ENCODE measurements around the gene ZFYVE9. TPM values are rescaled to one million over a fixed set of nuclear protein-coding genes. Genes with fewer than 3 reads are reported as not detected.

ZFYVE9 gene
- total and polyA plus RNA-seq, 2 of the 4 experiments (the other 2 are of a cell fraction) = 8.3 to 28.7 TPM

DNA sequence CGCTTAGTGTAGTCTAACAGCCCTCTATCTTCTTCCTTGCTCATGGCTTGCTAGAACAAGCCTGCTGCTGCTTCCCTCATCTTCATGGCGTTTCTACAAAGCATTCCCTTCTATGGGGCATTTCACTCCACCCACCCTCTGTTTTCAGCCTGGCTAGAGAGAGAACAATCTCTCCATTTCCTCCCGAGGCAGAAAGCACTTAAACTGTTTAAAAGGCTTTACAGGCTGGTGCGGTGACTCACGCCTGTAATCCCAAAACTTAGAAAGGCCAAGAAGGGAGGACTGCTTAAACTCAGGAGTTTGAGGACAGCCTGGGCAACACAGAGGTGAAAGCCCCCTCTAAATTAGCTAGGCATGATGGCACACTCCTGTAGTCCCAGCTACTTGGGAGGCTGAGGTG lies 244.6 kb downstream of the ZFYVE9 start:
- Histone ChIP-seq H2AFZ (replicated peaks; ENCODE audit: low read length, poor library complexity) (no peak overlapping the region), H3K9me3 (ENCODE audit: control insufficient read depth, insufficient read depth, low read length) (no peaks in the 10 kb centered on the region), H2BK20ac (ENCODE audit: low read depth, low read length) (no peak overlapping the region), H4K5ac (ENCODE audit: low read depth, low read length) (no peak overlapping the region), H4K8ac (ENCODE audit: low read depth in 2 of 2, low read length in 2 of 2) (no peak overlapping the region), H3K14ac (replicated peaks; ENCODE audit: low read depth, low read length) (no peak overlapping the region), H4K91ac (ENCODE audit: insufficient read depth, low read depth, low read length) (no peak overlapping the region), H2BK5ac (ENCODE audit: low read depth, low read length, poor library complexity, severe bottlenecking) (no peak overlapping the region), H4K20me1 (ENCODE audit: insufficient read depth, low read length) (no peaks in the 10 kb centered on the region), H3K4me2 (ENCODE audit: low read depth, low read length) (no peak overlapping the region), H3K9me1 (ENCODE audit: insufficient read depth, low read length) (peaks cover 4% of the 10 kb centered on the region; the same call in 1 of the 2 replicates), H2BK15ac (ENCODE audit: low read depth, low read length) (no peak overlapping the region), H3K23ac (ENCODE audit: low read depth, low read length) (no peak overlapping the region), H3K4ac (ENCODE audit: low read depth, low read length) (no peak overlapping the region), H3K4me3 (ENCODE audit: insufficient read depth, low read depth, low read length) (no peak overlapping the region), H3K79me1 (ENCODE audit: low read depth in 1 of 2, low read length in 2 of 2) (no peaks in the 10 kb centered on the region), H2AK5ac (ENCODE audit: low read depth, low read length) (no peak overlapping the region), H3K9ac (ENCODE audit: low read depth, low read length) (no peak overlapping the region), H2AK9ac (replicated peaks; ENCODE audit: low read depth, low read length, poor library complexity) (no peak overlapping the region), H3K36me3 (ENCODE audit: control insufficient read depth, insufficient read depth, low read length) (peaks cover 14% of the 10 kb centered on the region), H2BK120ac (ENCODE audit: low read depth, low read length) (no peak overlapping the region), H3K27ac (ENCODE audit: insufficient read depth, low read length) (no peak overlapping the region), H3K18ac (ENCODE audit: low read depth, low read length) (no peak overlapping the region), H3K4me1 (ENCODE audit: control insufficient read depth, insufficient read depth, low read length) (no peaks in the 10 kb centered on the region), H3K56ac (ENCODE audit: extremely low read depth, insufficient read depth, low read length) (no peak overlapping the region), H3K27me3 (ENCODE audit: control insufficient read depth, insufficient read depth, low read length) (no peaks in the 10 kb centered on the region)
- in situ Hi-C loops (cut with MboI; ENCODE audit: low sequenced_read_pairs) (no loop called here), intact Hi-C loops (cut with micrococcal nuclease) (no loop called here), dilution Hi-C loops (cut with HindIII; ENCODE audit: low sequenced_read_pairs, unreplicated experiment) (no loop called here)
- TF ChIP-seq RAD21 (IDR thresholded peaks at IDR 0.05; ENCODE audit: low read length) (no peak), CEBPB (IDR thresholded peaks at IDR 0.05; ENCODE audit: low read depth, low read length) (no peak), RCOR1 (IDR thresholded peaks at IDR 0.05; ENCODE audit: insufficient replicate concordance, low read length) (no peak)
- TF ChIP-seq, protein P1, sequence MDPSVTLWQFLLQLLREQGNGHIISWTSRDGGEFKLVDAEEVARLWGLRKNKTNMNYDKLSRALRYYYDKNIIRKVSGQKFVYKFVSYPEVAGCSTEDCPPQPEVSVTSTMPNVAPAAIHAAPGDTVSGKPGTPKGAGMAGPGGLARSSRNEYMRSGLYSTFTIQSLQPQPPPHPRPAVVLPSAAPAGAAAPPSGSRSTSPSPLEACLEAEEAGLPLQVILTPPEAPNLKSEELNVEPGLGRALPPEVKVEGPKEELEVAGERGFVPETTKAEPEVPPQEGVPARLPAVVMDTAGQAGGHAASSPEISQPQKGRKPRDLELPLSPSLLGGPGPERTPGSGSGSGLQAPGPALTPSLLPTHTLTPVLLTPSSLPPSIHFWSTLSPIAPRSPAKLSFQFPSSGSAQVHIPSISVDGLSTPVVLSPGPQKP (IDR thresholded peaks at IDR 0.05; ENCODE audit: borderline replicate concordance, low read depth, low read length) = no peak
- no peak for ATAC-seq (ENCODE audit: low read depth)
- ChIA-PET POLR2A (ENCODE audit: unreplicated experiment) (no interaction called here), CTCF (no interaction called here)
- BruUV-seq (replicated peaks) = no TSS peak
- DNase-seq = no peak
- WGBS, 2 experiments (ENCODE audit: extremely low coverage in 2 of 2, insufficient read length in 1 of 2) = 100% methylated on average over 3 of the region's 5 CpGs; no CpG with 5 or more reads in 1 of the 2 experiments

All from IMR-90 (cell line).